CD14-positive monocyte (primary cell): ENCODE data around the gene TRIM47. TPM values are rescaled to one million over a fixed set of nuclear protein-coding genes. Genes with fewer than 3 reads are reported as not detected.

ENCODE experiments used
- DNase-seq, 3 donors: peaks; one replicate each; pipeline ENCODE4 v3.0.0-alpha.2; 2011 to 2022
- H2AFZ ChIP-seq: 2 replicates; pipeline ENCODE4 v1.6.0; 2012; ENCODE audit warnings: mild to moderate bottlenecking, low read depth, low read length, inconsistent platforms; ENCODE audit not compliant: insufficient read depth, poor library complexity, severe bottlenecking
- H3K27ac ChIP-seq, 2 donors: 1 replicate in 1 of 2; 2 replicates in 1 of 2; pipeline ENCODE4 v1.5.1; 2012 to 2013; ENCODE audit warnings: low read length in 2 of 2, control low read depth in 1 of 2, inconsistent platforms in 1 of 2, low read depth in 1 of 2, mild to moderate bottlenecking in 1 of 2
- H3K27me3 ChIP-seq, 2 donors: one replicate each; pipeline versions ENCODE4 v1.6.0 to v1.6.1; 2011 to 2013; ENCODE audit warnings: low read length in 2 of 2; ENCODE audit not compliant: control insufficient read depth in 2 of 2, insufficient read depth in 2 of 2
- H3K36me3 ChIP-seq, 2 donors: replicated peaks in 1 of 2; 1 replicate in 1 of 2; 2 replicates in 1 of 2; pipeline versions ENCODE4 v1.5.1 to v1.6.1; 2012 to 2013; ENCODE audit warnings: low read length in 2 of 2, control low read depth in 1 of 2, inconsistent platforms in 1 of 2, mild to moderate bottlenecking in 1 of 2; ENCODE audit not compliant: insufficient read depth in 2 of 2, control insufficient read depth in 1 of 2
- H3K4me1 ChIP-seq, 2 donors: 1 replicate in 1 of 2; 2 replicates in 1 of 2; pipeline versions ENCODE4 v1.5.1 to v1.6.1; 2012 to 2013; ENCODE audit warnings: low read length in 2 of 2, control low read depth in 1 of 2, inconsistent platforms in 1 of 2, mild to moderate bottlenecking in 1 of 2, moderate library complexity in 1 of 2; ENCODE audit not compliant: insufficient read depth in 2 of 2, control insufficient read depth in 1 of 2
- H3K4me2 ChIP-seq: replicated peaks from 2 replicates; pipeline ENCODE3; 2012; ENCODE audit warnings: low read length, moderate library complexity, mild to moderate bottlenecking; ENCODE audit not compliant: poor library complexity, severe bottlenecking; ENCODE audit errors: extremely low read depth
- H3K4me3 ChIP-seq, 3 experiments: fragments of 200-600 bp in 1 of 3; sonication (generic) in 1 of 3; replicated peaks in 1 of 3; 1 replicate in 2 of 3; 2 replicates in 1 of 3; pipeline ENCODE4 v1.5.1; 2011 to 2013; ENCODE audit warnings: low read length in 3 of 3, mild to moderate bottlenecking in 3 of 3, control low read depth in 2 of 3, low read depth in 2 of 3, inconsistent platforms in 1 of 3, moderate library complexity in 1 of 3
- H3K79me2 ChIP-seq: 2 replicates; pipeline ENCODE4 v1.6.0; 2012; ENCODE audit warnings: mild to moderate bottlenecking, control low read depth, inconsistent platforms, low read length, moderate library complexity; ENCODE audit not compliant: insufficient read depth
- H3K9ac ChIP-seq: 2 replicates; pipeline ENCODE4 v1.6.0; 2017; ENCODE audit warnings: low read length, mild to moderate bottlenecking; ENCODE audit not compliant: insufficient read depth, poor library complexity, severe bottlenecking
- H3K9me3 ChIP-seq, 2 donors: replicated peaks in 1 of 2; 1 replicate in 1 of 2; 2 replicates in 1 of 2; pipeline versions ENCODE4 v1.5.1 to v1.6.1; 2012 to 2013; ENCODE audit warnings: low read length in 2 of 2, control low read depth in 1 of 2; ENCODE audit not compliant: control insufficient read depth in 1 of 2, insufficient read depth in 1 of 2
- H4K20me1 ChIP-seq: 2 replicates; pipeline ENCODE4 v1.6.0; 2012; ENCODE audit warnings: mild to moderate bottlenecking, low read length, control low read depth, moderate library complexity; ENCODE audit not compliant: insufficient read depth
- H3K27ac Mint-ChIP-seq, 7 donors: one replicate each; pipeline ENCODE4 v1.8.0; 2020; ENCODE audit warnings: mild to moderate bottlenecking in 7 of 7, mixed read lengths in 7 of 7, moderate library complexity in 6 of 7, inconsistent platforms in 2 of 7
- H3K27me3 Mint-ChIP-seq, 3 donors: one replicate each; pipeline ENCODE4 v1.8.0; 2021 to 2022; ENCODE audit warnings: low read depth in 3 of 3, mild to moderate bottlenecking in 3 of 3, mixed read lengths in 3 of 3, moderate library complexity in 3 of 3, inconsistent platforms in 1 of 3
- H3K36me3 Mint-ChIP-seq, 2 donors: one replicate each; pipeline ENCODE4 v1.8.0; 2020; ENCODE audit warnings: mixed read lengths in 2 of 2, inconsistent platforms in 1 of 2, mild to moderate bottlenecking in 1 of 2
- H3K4me1 Mint-ChIP-seq: one replicate; pipeline ENCODE4 v1.8.0; 2020; ENCODE audit warnings: mild to moderate bottlenecking, mixed read lengths
- H3K4me3 Mint-ChIP-seq, 2 donors: one replicate each; pipeline ENCODE4 v1.8.0; 2020; ENCODE audit warnings: mild to moderate bottlenecking in 2 of 2, mixed read lengths in 2 of 2, moderate library complexity in 1 of 2
- H3K9me3 Mint-ChIP-seq, 7 donors: one replicate each; pipeline ENCODE4 v1.8.0; 2020 to 2022; ENCODE audit warnings: mixed read lengths in 7 of 7, mild to moderate bottlenecking in 6 of 7, moderate library complexity in 6 of 7, inconsistent platforms in 2 of 7
- WGBS: methylation state at CpG from one replicate; pipeline ENCODE4 v1.1.5; 2013; ENCODE audit warnings: missing lambda C conversion rate; ENCODE audit not compliant: insufficient coverage; 5-methylcytosine and 5-hydroxymethylcytosine counted together
- intact Hi-C, 2 donors: fragments of 100-400 bp; cut with micrococcal nuclease; formaldehyde crosslinking; loops; one replicate each; pipeline versions ENCODE4 v1.15.0 to v1.15.1; 2023
- polyA plus RNA-seq, 3 donors: library from polyadenylated mRNA; depleted of rRNA in 1 of 3; unstranded in 2 of 3; stranded (reverse) in 1 of 3; fragments of 300-500 nt in 2 of 3; fragments of >200 nt in 1 of 3; fragmentation: Illumina TruSeq in 2 of 3; gene quantifications; 1 replicate in 2 of 3; 2 replicates in 1 of 3; pipeline ENCODE4 v1.2.3, GENCODE V29; 2012 to 2021
- TF ChIP-seq, protein P1 (sequence below): fragments of 200-600 bp; IDR thresholded peaks from one replicate; pipeline ENCODE4 v1.8.0; 2022; ENCODE audit warnings: antibody characterized with exemption, mild to moderate bottlenecking

Gene TRIM47
- polyA plus RNA-seq, 3 donors: 0.20 TPM; not detected in 2

- 81% methylated on average over 8 of the region's 14 CpGs for WGBS
- H2AFZ ChIP-seq: no peak overlapping the region
- no peak overlapping the region for H3K4me2 ChIP-seq
- H3K4me1 ChIP-seq: peaks cover 0 to 3% of the 10 kb centered on the region in 2 donors
- peaks cover 9% of the 10 kb centered on the region for H3K4me1 Mint-ChIP-seq
- H3K9ac ChIP-seq: no peak overlapping the region
- peaks cover 50% of the 10 kb centered on the region for H4K20me1 ChIP-seq
- no peaks in the 10 kb centered on the region for H3K27me3 Mint-ChIP-seq
- H3K27ac ChIP-seq: peak overlapping the region in 1 of 2 donors; percentile 41
- TF ChIP-seq, protein P1, sequence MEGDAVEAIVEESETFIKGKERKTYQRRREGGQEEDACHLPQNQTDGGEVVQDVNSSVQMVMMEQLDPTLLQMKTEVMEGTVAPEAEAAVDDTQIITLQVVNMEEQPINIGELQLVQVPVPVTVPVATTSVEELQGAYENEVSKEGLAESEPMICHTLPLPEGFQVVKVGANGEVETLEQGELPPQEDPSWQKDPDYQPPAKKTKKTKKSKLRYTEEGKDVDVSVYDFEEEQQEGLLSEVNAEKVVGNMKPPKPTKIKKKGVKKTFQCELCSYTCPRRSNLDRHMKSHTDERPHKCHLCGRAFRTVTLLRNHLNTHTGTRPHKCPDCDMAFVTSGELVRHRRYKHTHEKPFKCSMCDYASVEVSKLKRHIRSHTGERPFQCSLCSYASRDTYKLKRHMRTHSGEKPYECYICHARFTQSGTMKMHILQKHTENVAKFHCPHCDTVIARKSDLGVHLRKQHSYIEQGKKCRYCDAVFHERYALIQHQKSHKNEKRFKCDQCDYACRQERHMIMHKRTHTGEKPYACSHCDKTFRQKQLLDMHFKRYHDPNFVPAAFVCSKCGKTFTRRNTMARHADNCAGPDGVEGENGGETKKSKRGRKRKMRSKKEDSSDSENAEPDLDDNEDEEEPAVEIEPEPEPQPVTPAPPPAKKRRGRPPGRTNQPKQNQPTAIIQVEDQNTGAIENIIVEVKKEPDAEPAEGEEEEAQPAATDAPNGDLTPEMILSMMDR: no peak
- H3K36me3 Mint-ChIP-seq: peaks cover 38 to 66% of the 10 kb centered on the region in 2 donors
- no peaks in the 10 kb centered on the region for H3K79me2 ChIP-seq
- no peak overlapping the region for H3K4me3 Mint-ChIP-seq
- no peak for DNase-seq
- H3K9me3 Mint-ChIP-seq: no peaks in the 10 kb centered on the region
- peaks cover 50 to 76% of the 10 kb centered on the region in 2 donors for H3K36me3 ChIP-seq
- H3K27ac Mint-ChIP-seq: peak overlapping the region in 3 of 7 donors; percentile 10 to 57 (median 33)
- no peaks in the 10 kb centered on the region for H3K27me3 ChIP-seq
- H3K9me3 ChIP-seq: no peaks in the 10 kb centered on the region
- intact Hi-C loops: loop anchor here in 1 of 2 donors (5.0 kb wide), 1 partner anchor 34 kb away; no protein-coding TSS in a partner anchor
- H3K4me3 ChIP-seq: no peak overlapping the region
Observed at GRCh38 chr17:75826561-75827307, 51.6 kb downstream of the TRIM47 start.

DNA sequence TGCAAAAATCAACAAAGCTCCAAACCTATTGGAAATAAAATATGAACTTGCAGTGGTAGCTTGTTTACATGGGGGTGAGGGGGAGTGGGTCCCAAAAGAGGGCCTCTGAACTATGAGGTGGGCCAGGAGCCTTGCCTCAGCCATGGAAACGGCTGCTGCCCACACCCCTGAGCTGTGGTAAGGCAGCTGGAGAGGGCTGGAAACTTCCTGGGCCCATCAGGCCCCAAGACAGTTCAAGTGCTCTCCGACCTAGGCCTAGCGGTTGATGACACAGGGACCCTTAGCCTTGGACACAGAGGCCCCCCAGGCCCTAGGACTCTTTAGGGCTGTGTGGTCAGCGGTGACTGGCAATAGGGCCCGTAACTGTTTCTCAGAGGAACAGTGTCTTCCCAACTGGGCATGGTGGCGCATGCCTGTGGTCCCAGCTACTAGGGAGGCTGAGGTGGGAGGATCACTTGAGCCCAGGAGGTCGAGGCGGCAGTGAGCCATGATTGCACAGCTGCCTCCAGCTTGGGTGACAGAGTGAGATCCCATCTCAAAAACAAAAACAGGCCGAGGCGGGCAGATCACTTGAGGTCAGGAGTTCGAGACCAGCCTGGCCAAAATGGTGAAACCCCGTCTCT is 52.5 kb downstream of the TRIM47 start:
- intact Hi-C loops: loop anchor here in 1 of 2 donors (5.0 kb wide), 1 partner anchor 34 kb away; no protein-coding TSS in a partner anchor
- no peak overlapping the region for H3K9ac ChIP-seq
- TF ChIP-seq, protein P1: no peak

More for the DNA sequence above, 52.5 kb downstream of the TRIM47 start:
- Histone ChIP-seq H3K4me3 (no peak overlapping the region), H3K79me2 (no peaks in the 10 kb centered on the region), H3K27ac (peak overlapping the region in 1 of 2 donors; percentile 45), H3K4me1 (no peaks in the 10 kb centered on the region), H2AFZ (no peak overlapping the region), H3K36me3 (peaks cover 50 to 82% of the 10 kb centered on the region in 2 donors), H3K9me3 (no peaks in the 10 kb centered on the region), H4K20me1 (peaks cover 46% of the 10 kb centered on the region), H3K4me2 (no peak overlapping the region), H3K27me3 (no peaks in the 10 kb centered on the region)
- H3K4me3 Mint-ChIP-seq: no peak overlapping the region
- WGBS: 88% methylated on average over 6 of the region's 12 CpGs
- peaks cover 9% of the 10 kb centered on the region for H3K4me1 Mint-ChIP-seq
- no peaks in the 10 kb centered on the region for H3K27me3 Mint-ChIP-seq
- no peak for DNase-seq
- H3K27ac Mint-ChIP-seq: peak overlapping the region in 1 of 7 donors; percentile 66
- H3K9me3 Mint-ChIP-seq: no peaks in the 10 kb centered on the region
- H3K36me3 Mint-ChIP-seq: peaks cover 40 to 65% of the 10 kb centered on the region in 2 donors
